Ramos (cell line): ENCODE results near the gene SYNCRIP.
"Not testable (repeated sequence)": the region's sequence is repeated elsewhere in the genome, so short reads cannot be mapped to it uniquely, and the experiment has no call there.

Source experiments
- in situ Hi-C: fragments of 300-500 bp; cut with MboI; formaldehyde crosslinking; loops from one replicate; pipeline ENCODE4 v1.14.3; 2022; ENCODE audit warnings: low sequenced_read_pairs; ENCODE audit not compliant: unreplicated experiment

Gene SYNCRIP

GRCh38 chr6:85672050-85672449 lies 29.4 kb upstream of the SYNCRIP start:
- in situ Hi-C loops = no loop called here

DNA sequence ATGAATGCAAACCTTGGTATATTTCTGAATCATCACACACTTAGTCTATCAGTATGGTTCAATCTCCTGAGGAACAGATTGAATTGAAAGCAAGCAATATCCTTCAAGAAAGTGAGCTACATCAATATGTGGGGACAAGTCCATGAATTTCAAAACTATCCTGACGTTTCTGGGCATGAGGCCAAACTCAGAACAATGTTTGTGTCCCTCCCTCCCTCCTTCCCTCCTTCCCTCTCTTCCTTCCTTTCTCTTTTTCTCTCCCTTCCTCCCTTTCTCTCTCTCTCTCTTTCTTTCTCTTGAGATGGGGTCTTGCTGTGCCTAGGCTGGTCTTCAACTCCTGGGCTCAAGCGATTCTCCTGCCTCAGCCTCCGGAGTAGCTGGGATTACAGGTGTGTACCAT lies 27.9 kb upstream of the SYNCRIP start:
- in situ Hi-C loops = no loop called here

- in situ Hi-C loops = no loop called here
Measured at GRCh38 chr6:85669735-85670194, 27.1 kb upstream of the SYNCRIP start.

- in situ Hi-C loops = no loop called here
Measured at GRCh38 chr6:85662251-85662650, 19.6 kb upstream of the SYNCRIP start.

- in situ Hi-C loops = no loop called here
Measured at GRCh38 chr6:85660181-85660611, 17.5 kb upstream of the SYNCRIP start.

DNA sequence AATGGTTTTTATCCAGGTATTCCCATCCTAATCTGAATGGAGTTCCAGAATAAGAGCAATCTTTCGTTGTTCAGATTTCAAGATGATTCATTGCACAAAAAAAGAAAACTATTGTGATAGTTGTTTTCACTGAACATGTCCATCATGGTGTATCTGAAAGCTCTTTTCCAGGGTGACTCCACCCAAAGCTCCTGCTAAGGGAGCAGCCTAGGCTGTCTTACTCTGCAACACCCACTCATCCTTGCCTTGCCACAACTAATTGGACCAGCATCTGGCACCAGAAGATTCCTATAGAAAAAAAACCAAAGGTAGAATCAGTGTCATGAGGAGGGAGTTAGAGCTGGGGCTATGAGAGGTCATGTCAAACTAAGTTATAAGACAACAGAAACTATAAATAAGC lies 7.9 kb upstream of the SYNCRIP start:
- in situ Hi-C loops = no loop called here

GRCh38 chr6:85644279-85644762 lies 1.6 kb upstream of the SYNCRIP start:
- in situ Hi-C loops = no loop called here

- in situ Hi-C loops = no loop called here
Measured at GRCh38 chr6:85643537-85644278, 1.0 kb upstream of the SYNCRIP start.

GRCh38 chr6:85641897-85642773 lies 551 bp downstream of the SYNCRIP start:
- in situ Hi-C loops = no loop called here

- in situ Hi-C loops = no loop called here
Measured at GRCh38 chr6:85641522-85641896, 1.2 kb downstream of the SYNCRIP start.

DNA sequence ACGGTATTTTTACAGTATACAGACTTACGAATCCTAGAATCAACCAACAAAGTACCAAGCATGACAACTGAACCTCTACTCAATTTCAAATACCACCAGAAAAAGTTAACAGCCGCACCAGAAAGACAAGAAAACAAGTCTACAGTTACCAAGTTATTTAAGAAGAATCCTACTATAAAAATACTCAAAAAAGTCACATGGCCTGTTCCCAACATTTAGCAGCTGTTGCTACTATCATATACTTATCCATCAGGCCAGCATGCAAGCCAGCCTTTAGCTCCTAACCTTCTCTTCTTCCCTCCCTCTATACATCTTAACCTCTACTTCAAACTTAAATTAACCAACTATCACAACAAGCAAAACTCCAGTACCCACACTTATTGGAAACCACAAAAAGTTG lies 1.9 kb downstream of the SYNCRIP start:
- in situ Hi-C loops = no loop called here

DNA sequence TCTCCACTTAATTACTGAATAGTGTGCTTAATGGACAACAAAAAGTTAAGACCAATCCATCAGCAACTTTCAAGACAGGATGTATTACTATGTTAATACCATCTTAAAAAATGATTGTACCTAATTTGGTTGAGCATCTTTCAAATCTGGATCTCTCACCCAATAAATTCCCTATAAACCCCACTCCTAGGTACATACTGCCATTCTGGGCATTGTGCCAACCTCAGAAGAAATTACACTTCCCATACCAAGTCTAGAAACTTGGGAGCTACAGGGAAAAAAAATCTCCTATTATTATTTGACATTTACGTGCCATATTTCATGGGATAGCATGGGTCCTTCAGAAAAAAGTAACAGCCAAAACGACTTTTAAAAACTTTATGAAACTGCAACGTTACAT lies 5.1 kb downstream of the SYNCRIP start:
- in situ Hi-C loops = no loop called here

- in situ Hi-C loops = no loop called here
Measured at GRCh38 chr6:85632164-85632942, 10.3 kb downstream of the SYNCRIP start.

GRCh38 chr6:85631117-85631516 lies 11.6 kb downstream of the SYNCRIP start:
- in situ Hi-C loops = not testable (repeated sequence)

DNA sequence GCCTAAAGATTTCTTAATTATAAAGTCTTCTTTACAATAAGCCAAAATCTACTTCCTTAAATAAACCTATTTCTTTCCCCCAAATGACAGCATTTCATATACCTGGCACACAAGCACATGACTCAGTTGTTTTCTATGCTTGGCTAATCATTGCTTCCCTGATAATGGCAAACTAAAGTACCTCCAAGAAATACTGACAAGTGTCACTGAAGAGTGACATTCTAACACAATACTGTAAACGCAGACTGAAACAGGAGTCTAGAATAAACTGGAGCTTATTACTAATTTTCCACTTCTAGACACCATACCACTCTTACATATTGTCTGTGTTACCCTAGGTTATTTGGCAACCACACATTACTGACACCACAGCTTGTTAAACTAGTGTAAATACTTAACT lies 14.3 kb downstream of the SYNCRIP start:
- in situ Hi-C loops = no loop called here

GRCh38 chr6:85620308-85620707 lies 22.4 kb downstream of the SYNCRIP start:
- in situ Hi-C loops = no loop called here

DNA sequence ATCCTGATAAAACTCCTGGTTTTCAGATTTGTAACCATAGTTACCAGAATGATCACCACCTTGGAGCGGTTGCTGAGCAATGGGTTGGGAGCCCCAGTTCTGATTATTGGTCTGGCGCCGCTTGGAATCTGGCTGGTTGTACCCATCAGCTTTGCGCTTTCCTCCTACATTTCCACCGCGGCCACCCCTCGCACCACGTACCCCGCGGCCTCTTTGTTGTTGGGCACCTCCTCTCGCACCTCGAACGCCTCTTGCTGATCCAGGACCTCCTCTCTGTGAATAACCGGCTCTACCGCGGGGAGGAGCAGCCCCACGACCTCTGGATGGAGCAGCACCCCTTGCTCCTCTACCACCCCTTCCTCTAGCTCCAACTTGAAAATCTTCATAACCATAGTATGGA lies 27.9 kb downstream of the SYNCRIP start:
- in situ Hi-C loops = no loop called here

GRCh38 chr6:85612690-85613474 lies 29.8 kb downstream of the SYNCRIP start:
- in situ Hi-C loops = no loop called here

- in situ Hi-C loops = no loop called here
Measured at GRCh38 chr6:85610182-85610895, 32.3 kb downstream of the SYNCRIP start.
